GM10266 (cell line): Measurements from ENCODE around the gene FLT3.

Source experiments
- DNase-seq: peaks from one replicate; pipeline ENCODE4 v3.0.0; 2012; ENCODE audit errors: extremely low spot score
- TF ChIP-seq, protein P1 (sequence below): IDR thresholded peaks from 2 replicates; pipeline ENCODE4 v1.5.1; 2012; ENCODE audit warnings: mild to moderate bottlenecking, low read depth; ENCODE audit not compliant: control insufficient read depth, insufficient read depth; ENCODE audit errors: missing control alignments

FLT3 gene

DNA sequence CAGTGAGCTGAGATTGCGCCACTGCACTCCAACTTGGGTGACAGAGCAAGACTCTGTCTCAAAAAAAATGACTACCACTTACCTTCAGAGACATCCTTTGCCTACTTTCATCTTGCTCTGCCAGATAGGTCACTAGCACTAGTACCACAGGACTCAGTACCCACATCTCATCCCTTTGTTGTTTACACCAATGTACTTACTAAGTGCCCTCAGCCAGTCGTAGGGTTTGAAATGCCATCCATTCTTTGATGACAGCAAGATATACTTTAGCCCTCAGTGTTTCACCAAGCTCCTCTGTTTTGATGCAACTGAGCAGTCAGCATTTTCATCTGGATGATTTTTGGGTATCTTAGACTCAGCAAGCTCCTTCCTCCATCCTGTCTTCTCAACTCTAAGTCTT, 118.0 kb downstream of the FLT3 start:
- TF ChIP-seq, protein P1, sequence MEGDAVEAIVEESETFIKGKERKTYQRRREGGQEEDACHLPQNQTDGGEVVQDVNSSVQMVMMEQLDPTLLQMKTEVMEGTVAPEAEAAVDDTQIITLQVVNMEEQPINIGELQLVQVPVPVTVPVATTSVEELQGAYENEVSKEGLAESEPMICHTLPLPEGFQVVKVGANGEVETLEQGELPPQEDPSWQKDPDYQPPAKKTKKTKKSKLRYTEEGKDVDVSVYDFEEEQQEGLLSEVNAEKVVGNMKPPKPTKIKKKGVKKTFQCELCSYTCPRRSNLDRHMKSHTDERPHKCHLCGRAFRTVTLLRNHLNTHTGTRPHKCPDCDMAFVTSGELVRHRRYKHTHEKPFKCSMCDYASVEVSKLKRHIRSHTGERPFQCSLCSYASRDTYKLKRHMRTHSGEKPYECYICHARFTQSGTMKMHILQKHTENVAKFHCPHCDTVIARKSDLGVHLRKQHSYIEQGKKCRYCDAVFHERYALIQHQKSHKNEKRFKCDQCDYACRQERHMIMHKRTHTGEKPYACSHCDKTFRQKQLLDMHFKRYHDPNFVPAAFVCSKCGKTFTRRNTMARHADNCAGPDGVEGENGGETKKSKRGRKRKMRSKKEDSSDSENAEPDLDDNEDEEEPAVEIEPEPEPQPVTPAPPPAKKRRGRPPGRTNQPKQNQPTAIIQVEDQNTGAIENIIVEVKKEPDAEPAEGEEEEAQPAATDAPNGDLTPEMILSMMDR: no peak

GRCh38 chr13:27981006-27981708, 119.2 kb downstream of the FLT3 start:
- TF ChIP-seq, protein P1: no peak
- no peak for DNase-seq

More for the DNA sequence above, 118.0 kb downstream of the FLT3 start:
- no peak for DNase-seq

DNA sequence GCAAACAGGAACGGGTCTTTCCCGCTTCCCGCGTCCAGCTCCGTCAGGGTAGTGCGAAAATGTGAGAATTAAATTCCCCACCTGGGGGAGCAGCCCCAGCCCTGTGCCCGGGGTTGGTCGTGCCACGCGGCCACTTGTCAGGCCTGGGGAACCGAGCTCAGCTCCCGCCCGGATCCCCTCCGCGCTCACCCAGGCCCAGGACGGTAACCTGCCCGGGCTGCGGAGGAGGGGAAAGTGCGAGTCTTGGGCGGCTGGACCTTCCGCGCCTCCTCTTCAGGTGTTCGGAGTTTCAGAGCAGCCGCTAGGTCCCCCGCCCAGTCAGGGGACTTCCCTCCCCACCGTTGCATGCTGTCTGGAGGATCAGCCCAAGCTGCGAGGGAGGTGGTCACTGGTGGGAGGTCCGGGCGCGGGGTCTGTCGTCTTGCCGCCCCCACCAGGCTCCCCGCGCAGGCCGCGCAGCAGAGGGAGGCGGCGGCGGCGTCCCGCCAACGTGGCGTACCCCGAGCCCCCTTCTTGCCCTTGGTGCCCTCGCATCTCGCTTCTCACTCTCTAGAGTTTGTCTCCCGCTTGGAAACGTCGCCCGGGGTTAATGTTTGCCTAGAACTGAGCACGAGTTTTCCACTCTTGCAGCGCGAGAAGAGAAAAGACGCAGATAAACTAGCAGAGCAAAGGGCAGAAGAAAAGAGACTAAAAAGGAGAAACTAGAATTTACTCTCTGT, 119.9 kb downstream of the FLT3 start:
- TF ChIP-seq, protein P1: no peak
- DNase-seq: peak; percentile 48

- TF ChIP-seq, protein P1: no peak
These were observed 120.6 kb downstream of the FLT3 start for GRCh38 chr13:27979765-27980279.

DNA sequence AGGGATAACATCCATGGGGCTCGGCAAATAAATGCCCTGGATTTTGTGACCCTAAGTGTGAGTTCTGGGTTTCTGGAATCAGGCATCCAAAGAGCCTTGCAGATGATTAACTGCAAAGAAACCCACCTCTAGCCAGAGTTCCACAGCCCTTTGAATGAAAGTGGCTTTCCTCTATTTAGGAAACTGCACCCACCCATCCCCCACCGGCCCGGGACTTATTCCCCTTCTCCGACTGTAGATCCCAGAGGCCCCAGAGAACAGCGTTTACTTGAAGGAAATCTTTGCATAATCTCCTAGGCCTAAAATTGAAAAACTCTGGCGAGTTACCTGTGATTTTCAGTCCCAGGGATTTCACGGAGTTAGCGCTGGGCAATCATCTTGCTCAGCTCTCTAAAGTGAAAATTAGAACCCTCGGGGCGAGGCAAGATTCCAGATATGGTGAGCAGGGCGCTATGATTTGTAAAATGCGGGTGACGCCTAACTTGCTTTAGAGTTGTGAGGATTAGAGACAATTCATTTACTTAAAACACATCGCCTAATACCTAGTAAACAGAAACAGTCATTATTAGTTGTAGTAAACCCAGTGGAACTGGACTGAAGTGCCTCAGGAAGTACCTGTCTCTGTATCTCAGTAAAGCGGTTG, 121.3 kb downstream of the FLT3 start:
- TF ChIP-seq, protein P1: no peak
- DNase-seq: no peak

More at GRCh38 chr13:27979765-27980279, 120.6 kb downstream of the FLT3 start:
- peak; percentile 37 for DNase-seq

DNA sequence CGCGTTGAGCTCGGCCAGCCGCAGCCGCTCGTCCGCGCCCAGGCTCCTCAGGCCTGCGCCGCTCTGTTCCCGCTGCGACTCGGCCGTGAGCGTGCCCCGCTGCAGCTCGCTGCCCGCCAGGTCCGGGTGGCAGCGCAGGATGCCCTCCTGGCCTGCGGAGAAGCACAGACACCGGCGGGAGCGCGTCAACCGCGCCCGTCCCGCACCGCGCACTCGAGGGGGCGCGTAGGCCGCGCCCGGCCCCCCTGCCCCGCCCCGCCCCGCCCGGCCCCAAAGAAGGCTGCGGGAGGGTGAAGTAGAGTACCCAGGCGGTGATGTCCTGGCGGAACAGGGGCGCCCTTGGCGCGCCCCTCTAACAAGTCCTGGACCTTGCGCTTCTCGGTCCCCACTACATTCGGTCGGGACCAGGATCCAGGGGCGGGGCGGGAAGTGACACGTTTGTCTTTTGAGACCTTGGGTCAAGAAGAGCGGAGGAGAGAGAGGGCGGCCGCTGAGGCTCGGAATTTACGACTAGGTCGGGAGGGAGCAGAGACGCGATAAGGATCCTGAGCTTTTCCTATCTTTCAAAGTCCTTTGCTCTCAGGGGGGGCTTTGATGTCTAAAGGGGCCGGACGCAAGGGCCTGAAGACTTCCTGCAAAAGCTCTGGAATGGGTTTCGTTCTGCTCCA, 121.9 kb downstream of the FLT3 start:
- TF ChIP-seq, protein P1: no peak
- DNase-seq: no peak
